Endothelial cell of umbilical vein (primary cell): Measurements from ENCODE around the gene TENM4. TPM values are rescaled to one million over a fixed set of nuclear protein-coding genes. Genes with fewer than 3 reads are reported as not detected.

ENCODE experiments used
- BruUV-seq: library from RNA; stranded (reverse); fragments of 400-500 nt; replicated peaks from 2 replicates; lab custom pipeline; 2021; lab: Mats Ljungman, UMichigan
- CTCF ChIA-PET: fragments of 300-600, 350-600 bp; sonication (Branson Sonifier 250); formaldehyde crosslinking; loops from one replicate; lab custom pipeline; 2021; ENCODE audit warnings: antibody characterized with exemption, inconsistent platforms; lab: Charles Lee
- POLR2A ChIA-PET: fragments of 300-600, 350-600 bp; sonication (Branson Sonifier 250); formaldehyde crosslinking; loops from one replicate; lab custom pipeline; 2021; ENCODE audit warnings: antibody characterized with exemption, inconsistent platforms; lab: Charles Lee
- DNase-seq: peaks from one replicate; pipeline ENCODE4 v3.0.0-alpha.2; 2011; ENCODE audit warnings: low read depth, low spot score
- FAIRE-seq: peaks from 2 replicates; lab custom pipeline; 2011; peaks lifted over from hg19 to GRCh38; lab: Jason Lieb, UNC
- H2AFZ ChIP-seq: 2 replicates; pipeline ENCODE4 v1.6.0; 2012; ENCODE audit warnings: low read depth, low read length, control low read depth, inconsistent platforms
- H3K27ac ChIP-seq: 2 replicates; pipeline ENCODE4 v1.5.1; 2011; ENCODE audit warnings: low read depth, mild to moderate bottlenecking, control low read depth, low read length, moderate library complexity; ENCODE audit not compliant: insufficient read depth
- H3K27me3 ChIP-seq, 2 experiments: 2 replicates each; pipeline versions ENCODE4 v1.6.0 to v1.6.1; 2011; ENCODE audit warnings: low read length in 2 of 2, mixed read lengths in 1 of 2; ENCODE audit not compliant: control insufficient read depth in 2 of 2, insufficient read depth in 2 of 2
- H3K36me3 ChIP-seq, 2 experiments: 2 replicates in 1 of 2; 3 replicates in 1 of 2; pipeline ENCODE4 v1.5.1; 2011; ENCODE audit warnings: low read length in 2 of 2, mild to moderate bottlenecking in 1 of 2, moderate library complexity in 1 of 2; ENCODE audit not compliant: control insufficient read depth in 2 of 2, insufficient read depth in 2 of 2; ENCODE audit errors: extremely low read depth in 1 of 2
- H3K4me1 ChIP-seq: 3 replicates; pipeline ENCODE4 v1.5.1; 2011; ENCODE audit warnings: mild to moderate bottlenecking, low read length; ENCODE audit not compliant: control insufficient read depth, insufficient read depth; ENCODE audit errors: extremely low read depth
- H3K4me2 ChIP-seq: 2 replicates; pipeline ENCODE4 v1.6.1; 2011; ENCODE audit warnings: low read length, control low read depth, mixed read lengths; ENCODE audit not compliant: insufficient read depth
- H3K4me3 ChIP-seq, 3 experiments: fragments of 200-600 bp in 1 of 3; sonication (generic), shearing (Covaris generic) in 1 of 3; replicated peaks in 1 of 3; 2 replicates each; pipeline ENCODE4 v1.5.1; 2011 to 2016; ENCODE audit warnings: control low read depth in 3 of 3, low read length in 3 of 3, mild to moderate bottlenecking in 2 of 3, inconsistent platforms in 1 of 3, low read depth in 1 of 3, moderate library complexity in 1 of 3; ENCODE audit not compliant: insufficient read depth in 1 of 3
- H3K79me2 ChIP-seq: 2 replicates; pipeline ENCODE4 v1.6.0; 2012; ENCODE audit warnings: low read length, inconsistent platforms; ENCODE audit not compliant: control insufficient read depth, insufficient read depth
- H3K9ac ChIP-seq: replicated peaks from 2 replicates; pipeline ENCODE3; 2011; ENCODE audit warnings: low read length, control low read depth; ENCODE audit not compliant: insufficient read depth; ENCODE audit errors: extremely low read depth
- H3K9me1 ChIP-seq: replicated peaks from 3 replicates; pipeline ENCODE4 v1.6.0; 2011; ENCODE audit warnings: mild to moderate bottlenecking, low read length; ENCODE audit not compliant: control insufficient read depth, insufficient read depth; ENCODE audit errors: extremely low read depth
- H3K9me3 ChIP-seq: replicated peaks from 2 replicates; pipeline ENCODE4 v1.5.1; 2012; ENCODE audit warnings: low read length, inconsistent platforms; ENCODE audit not compliant: control insufficient read depth, insufficient read depth
- H4K20me1 ChIP-seq: replicated peaks from 2 replicates; pipeline ENCODE3; 2011; ENCODE audit warnings: mild to moderate bottlenecking, low read length; ENCODE audit not compliant: control insufficient read depth, insufficient read depth; ENCODE audit errors: extremely low read depth
- EZH2 ChIP-seq: IDR thresholded peaks from 2 replicates; pipeline ENCODE4 v1.6.1; 2012; ENCODE audit warnings: borderline replicate concordance, low read depth, mild to moderate bottlenecking, moderate library complexity, low read length, inconsistent platforms; ENCODE audit not compliant: severe bottlenecking
- FOS ChIP-seq: IDR thresholded peaks from 2 replicates; pipeline ENCODE4 v1.6.1; 2011; ENCODE audit warnings: mild to moderate bottlenecking, low read length, moderate library complexity, borderline replicate concordance; ENCODE audit not compliant: insufficient read depth
- GATA2 ChIP-seq: IDR thresholded peaks from 2 replicates; pipeline ENCODE4 v1.7.0; 2011; ENCODE audit warnings: low read depth, mild to moderate bottlenecking, moderate library complexity, mixed read lengths, low read length; ENCODE audit not compliant: insufficient read length, insufficient read depth
- JUN ChIP-seq: IDR thresholded peaks from 2 replicates; pipeline ENCODE4 v1.6.1; 2011; ENCODE audit warnings: borderline replicate concordance, low read depth; ENCODE audit not compliant: insufficient read length, insufficient read depth
- MYC ChIP-seq: IDR thresholded peaks from one replicate; pipeline ENCODE4 v1.6.1; 2011; ENCODE audit warnings: mild to moderate bottlenecking, low read depth, low read length
- POLR2A ChIP-seq: IDR thresholded peaks from 2 replicates; pipeline ENCODE4 v1.6.1; 2012; ENCODE audit warnings: low read depth, mild to moderate bottlenecking, control low read depth, low read length
- POLR2AphosphoS5 ChIP-seq: IDR thresholded peaks from 2 replicates; pipeline ENCODE4 v1.6.1; 2012; ENCODE audit warnings: low read depth, mild to moderate bottlenecking, control low read depth, low read length, moderate library complexity; ENCODE audit not compliant: insufficient read depth
- dilution Hi-C: fragments of 300-500 bp; cut with MboI; formaldehyde crosslinking; loops from one replicate; pipeline ENCODE4 v1.15.0; 2019; ENCODE audit warnings: low sequenced_read_pairs; ENCODE audit not compliant: extremely low pct_ligation_motif_present
- intact Hi-C: fragments of 100-400 bp; cut with micrococcal nuclease; formaldehyde crosslinking; loops from one replicate; pipeline ENCODE4 v1.10.0; 2022
- polyA plus RNA-seq, 4 experiments: library from polyadenylated mRNA; depleted of rRNA in 3 of 4; stranded (reverse) in 3 of 4; unstranded in 1 of 4; fragments of >200 nt; gene quantifications; 2 replicates each; pipeline versions ENCODE4 v1.2.1 to v1.2.3, GENCODE V29; 2011 to 2012; ENCODE audit warnings: missing spikeins in 1 of 4
- total RNA-seq: library from RNA; stranded (reverse); gene quantifications from 2 replicates; pipeline ENCODE4 v1.2.3, GENCODE V29; 2021
- TF ChIP-seq, protein P1 (sequence below), 2 donors: IDR thresholded peaks; 1 replicate in 1 of 2; 2 replicates in 1 of 2; pipeline ENCODE4 v1.5.1; 2011; ENCODE audit warnings: low read length in 2 of 2, mild to moderate bottlenecking in 2 of 2, moderate library complexity in 2 of 2, control low read depth in 1 of 2, inconsistent platforms in 1 of 2, low read depth in 1 of 2; ENCODE audit not compliant: insufficient read depth in 1 of 2; ENCODE audit errors: extremely low read depth in 1 of 2
- TF ChIP-seq, protein P2 (sequence below): IDR thresholded peaks from 2 replicates; pipeline ENCODE4 v1.6.1; 2011; ENCODE audit not compliant: insufficient read depth, insufficient read length

Gene TENM4
- total and polyA plus RNA-seq, 2 donors (not counting 3 experiments of a cell fraction or from before 2014, with no cell fraction given), result 0.06 to 0.27 TPM

DNA sequence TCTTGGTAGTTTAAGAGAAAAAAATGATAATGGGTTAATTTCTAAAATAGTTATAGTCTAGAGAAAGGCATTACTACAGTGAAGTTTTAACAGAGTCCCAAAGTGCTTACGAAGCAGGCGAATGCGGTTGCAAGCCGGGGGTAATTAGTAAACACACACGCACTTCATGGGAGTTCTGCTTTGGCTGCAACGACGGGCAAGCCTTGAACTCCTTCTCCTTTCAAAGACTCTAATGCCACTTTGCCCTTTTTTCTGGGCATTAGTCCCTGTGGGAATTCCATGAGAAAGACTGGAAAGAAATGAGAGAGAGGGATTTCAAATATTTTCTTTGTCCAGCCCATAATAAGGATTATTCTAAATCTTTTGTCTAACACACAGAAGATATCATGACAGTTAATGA, 66.1 kb downstream of the TENM4 start:
- ChIA-PET POLR2A (no interaction called here), CTCF (no interaction called here)
- FAIRE-seq (no peak), DNase-seq (no peak)
- no peaks in the 10 kb centered on the region for H4K20me1 ChIP-seq
- H3K9me1 ChIP-seq, result no peaks in the 10 kb centered on the region
- H3K4me2 ChIP-seq, result no peak overlapping the region
- no peaks in the 10 kb centered on the region for H3K27me3 ChIP-seq
- no peaks in the 10 kb centered on the region for H3K4me1 ChIP-seq
- H3K27ac ChIP-seq, result no peak overlapping the region
- no peaks in the 10 kb centered on the region for H3K36me3 ChIP-seq
- intact Hi-C loops (no loop called here), dilution Hi-C loops (no loop called here)
- H3K9ac ChIP-seq, result no peak overlapping the region
- TF ChIP-seq FOS (no peak), MYC (no peak), GATA2 (no peak)
- no peaks in the 10 kb centered on the region for H3K9me3 ChIP-seq
- no peak overlapping the region for H2AFZ ChIP-seq
- no TSS peak for BruUV-seq
- H3K79me2 ChIP-seq, result no peaks in the 10 kb centered on the region
- H3K4me3 ChIP-seq, result no peak overlapping the region

DNA sequence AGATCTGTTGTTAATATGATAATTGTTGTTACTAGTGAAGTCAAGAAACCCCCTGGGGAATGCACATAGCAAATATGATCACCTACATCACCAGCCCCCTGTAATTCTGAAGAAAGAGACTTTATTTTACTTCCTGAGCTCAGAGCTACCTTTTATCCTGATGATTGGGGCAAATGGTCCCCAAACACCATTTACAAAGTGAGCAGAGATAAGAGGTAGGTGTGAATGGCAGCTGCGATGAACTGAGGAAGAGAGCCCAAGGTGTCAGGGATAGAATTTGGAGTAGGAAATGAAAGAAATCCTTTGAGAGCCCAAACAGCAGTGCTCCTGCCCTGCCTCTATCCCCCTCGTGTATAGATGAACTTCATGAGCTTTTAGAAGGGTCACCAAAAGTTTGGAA, 69.1 kb downstream of the TENM4 start:
- H3K9me1 ChIP-seq, result no peaks in the 10 kb centered on the region
- intact Hi-C loops (no loop called here), dilution Hi-C loops (no loop called here)
- no peaks in the 10 kb centered on the region for H3K27me3 ChIP-seq
- H3K4me2 ChIP-seq, result no peak overlapping the region
- H3K79me2 ChIP-seq, result no peaks in the 10 kb centered on the region
- no peak for DNase-seq
- no peaks in the 10 kb centered on the region for H4K20me1 ChIP-seq
- no peak for FAIRE-seq
- no peak overlapping the region for H2AFZ ChIP-seq
- no peak overlapping the region for H3K27ac ChIP-seq
- no peaks in the 10 kb centered on the region for H3K4me1 ChIP-seq
- BruUV-seq, result no TSS peak
- H3K36me3 ChIP-seq, result no peaks in the 10 kb centered on the region
- no peak for TF ChIP-seq MYC
- TF ChIP-seq, protein P1, sequence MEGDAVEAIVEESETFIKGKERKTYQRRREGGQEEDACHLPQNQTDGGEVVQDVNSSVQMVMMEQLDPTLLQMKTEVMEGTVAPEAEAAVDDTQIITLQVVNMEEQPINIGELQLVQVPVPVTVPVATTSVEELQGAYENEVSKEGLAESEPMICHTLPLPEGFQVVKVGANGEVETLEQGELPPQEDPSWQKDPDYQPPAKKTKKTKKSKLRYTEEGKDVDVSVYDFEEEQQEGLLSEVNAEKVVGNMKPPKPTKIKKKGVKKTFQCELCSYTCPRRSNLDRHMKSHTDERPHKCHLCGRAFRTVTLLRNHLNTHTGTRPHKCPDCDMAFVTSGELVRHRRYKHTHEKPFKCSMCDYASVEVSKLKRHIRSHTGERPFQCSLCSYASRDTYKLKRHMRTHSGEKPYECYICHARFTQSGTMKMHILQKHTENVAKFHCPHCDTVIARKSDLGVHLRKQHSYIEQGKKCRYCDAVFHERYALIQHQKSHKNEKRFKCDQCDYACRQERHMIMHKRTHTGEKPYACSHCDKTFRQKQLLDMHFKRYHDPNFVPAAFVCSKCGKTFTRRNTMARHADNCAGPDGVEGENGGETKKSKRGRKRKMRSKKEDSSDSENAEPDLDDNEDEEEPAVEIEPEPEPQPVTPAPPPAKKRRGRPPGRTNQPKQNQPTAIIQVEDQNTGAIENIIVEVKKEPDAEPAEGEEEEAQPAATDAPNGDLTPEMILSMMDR (IDR thresholded peaks at IDR 0.05; ENCODE audit: extremely low read depth in 1 of 2, insufficient read depth in 1 of 2, low read depth in 1 of 2, low read length in 2 of 2), result no peak
- no peak for TF ChIP-seq POLR2AphosphoS5
- TF ChIP-seq EZH2, result no peak
- no peak for TF ChIP-seq GATA2
- TF ChIP-seq JUN, result no peak
- TF ChIP-seq, protein P2, sequence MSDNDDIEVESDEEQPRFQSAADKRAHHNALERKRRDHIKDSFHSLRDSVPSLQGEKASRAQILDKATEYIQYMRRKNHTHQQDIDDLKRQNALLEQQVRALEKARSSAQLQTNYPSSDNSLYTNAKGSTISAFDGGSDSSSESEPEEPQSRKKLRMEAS, result no peak
- TF ChIP-seq FOS, result no peak
- no peak for TF ChIP-seq POLR2A
- H3K4me3 ChIP-seq, result no peak overlapping the region
- H3K9me3 ChIP-seq, result no peaks in the 10 kb centered on the region
- ChIA-PET POLR2A (no interaction called here), CTCF (no interaction called here)
- no peak overlapping the region for H3K9ac ChIP-seq
